Mucosa of stomach (tissue), 1 donor: Measurements from ENCODE around the gene NFIA.

Source experiments
- H3K27me3 ChIP-seq: one replicate; pipeline ENCODE4 v1.7.0; 2013; ENCODE audit warnings: mild to moderate bottlenecking, low read length; ENCODE audit not compliant: control insufficient read depth, insufficient read depth
- H3K36me3 ChIP-seq: one replicate; pipeline ENCODE4 v1.7.0; 2013; ENCODE audit warnings: low read length; ENCODE audit not compliant: control insufficient read depth, insufficient read depth
- H3K4me1 ChIP-seq: one replicate; pipeline ENCODE4 v1.7.0; 2013; ENCODE audit warnings: mild to moderate bottlenecking, low read length; ENCODE audit not compliant: control insufficient read depth, insufficient read depth
- H3K4me3 ChIP-seq: one replicate; pipeline ENCODE4 v1.7.0; 2013; ENCODE audit warnings: low read length
- H3K9ac ChIP-seq: one replicate; pipeline ENCODE4 v1.7.0; 2013; ENCODE audit warnings: mild to moderate bottlenecking, low read length, moderate library complexity
- H3K9me3 ChIP-seq: one replicate; pipeline ENCODE4 v1.7.0; 2013; ENCODE audit warnings: mild to moderate bottlenecking, low read length, moderate library complexity; ENCODE audit not compliant: control insufficient read depth
- donor health status: Pancreatic carcinoma.

Gene NFIA

DNA sequence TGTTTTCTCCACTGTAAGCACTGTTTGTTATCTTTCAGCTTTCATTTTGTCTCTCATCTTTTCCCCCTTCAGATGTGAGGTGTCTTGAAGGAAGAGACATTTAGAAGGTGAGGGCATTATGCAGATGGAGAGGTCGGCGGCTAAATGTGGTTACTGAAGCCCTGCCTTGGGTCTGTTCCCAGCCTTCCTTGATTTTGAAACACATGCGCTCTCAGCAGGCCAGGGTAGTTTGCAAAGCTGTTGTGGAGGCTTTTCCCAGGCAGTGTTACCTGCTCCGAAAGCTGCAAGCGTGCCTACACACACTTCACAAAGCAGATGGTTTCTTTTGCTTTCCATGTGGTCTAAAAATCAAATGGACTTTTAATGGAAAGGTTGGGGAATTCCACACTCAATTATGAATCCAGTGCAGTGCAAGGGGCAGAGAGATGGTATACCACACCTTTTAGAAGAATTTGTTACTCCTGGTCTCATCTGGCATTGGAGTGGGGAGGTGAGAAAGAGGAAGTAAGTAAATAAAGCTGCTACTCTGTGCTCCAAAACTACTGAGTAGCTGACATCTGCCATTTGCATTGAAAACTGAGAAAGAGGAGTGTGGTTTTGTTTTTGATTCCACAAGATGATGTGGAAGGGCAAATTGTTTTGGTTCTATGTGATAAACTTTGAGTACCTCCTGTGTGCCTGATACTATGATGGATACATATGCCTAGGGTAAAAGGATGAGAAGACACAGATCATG lies 91.9 kb downstream of the NFIA start:
- Histone ChIP-seq H3K9me3 (no peaks in the 10 kb centered on the region), H3K4me1 (peaks cover 18% of the 10 kb centered on the region), H3K36me3 (no peaks in the 10 kb centered on the region), H3K27me3 (no peaks in the 10 kb centered on the region), H3K9ac (no peak overlapping the region), H3K4me3 (no peak overlapping the region)

DNA sequence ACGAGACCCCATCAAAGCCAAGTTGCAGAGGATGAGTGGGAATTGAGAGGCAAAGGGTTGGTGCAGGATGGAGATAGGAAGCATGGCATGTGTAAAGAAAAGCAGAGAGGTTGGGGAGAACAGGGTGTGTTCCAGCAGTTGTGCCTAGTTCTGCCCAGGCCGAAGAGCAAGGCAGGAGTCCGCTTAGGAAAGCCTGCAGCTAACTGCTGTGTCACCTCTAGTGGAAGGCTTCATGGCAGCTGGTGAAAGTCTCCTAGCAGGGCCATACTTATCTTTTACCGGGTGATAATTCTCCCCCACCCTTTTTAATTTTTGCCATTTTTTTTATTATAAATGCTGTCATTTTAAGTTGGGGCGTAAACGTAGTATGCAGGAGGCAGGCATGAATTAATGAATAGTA lies 93.6 kb downstream of the NFIA start:
- Histone ChIP-seq H3K9ac (no peak overlapping the region), H3K9me3 (no peaks in the 10 kb centered on the region), H3K4me1 (peaks cover 12% of the 10 kb centered on the region), H3K36me3 (no peaks in the 10 kb centered on the region), H3K4me3 (no peak overlapping the region), H3K27me3 (no peaks in the 10 kb centered on the region)

DNA sequence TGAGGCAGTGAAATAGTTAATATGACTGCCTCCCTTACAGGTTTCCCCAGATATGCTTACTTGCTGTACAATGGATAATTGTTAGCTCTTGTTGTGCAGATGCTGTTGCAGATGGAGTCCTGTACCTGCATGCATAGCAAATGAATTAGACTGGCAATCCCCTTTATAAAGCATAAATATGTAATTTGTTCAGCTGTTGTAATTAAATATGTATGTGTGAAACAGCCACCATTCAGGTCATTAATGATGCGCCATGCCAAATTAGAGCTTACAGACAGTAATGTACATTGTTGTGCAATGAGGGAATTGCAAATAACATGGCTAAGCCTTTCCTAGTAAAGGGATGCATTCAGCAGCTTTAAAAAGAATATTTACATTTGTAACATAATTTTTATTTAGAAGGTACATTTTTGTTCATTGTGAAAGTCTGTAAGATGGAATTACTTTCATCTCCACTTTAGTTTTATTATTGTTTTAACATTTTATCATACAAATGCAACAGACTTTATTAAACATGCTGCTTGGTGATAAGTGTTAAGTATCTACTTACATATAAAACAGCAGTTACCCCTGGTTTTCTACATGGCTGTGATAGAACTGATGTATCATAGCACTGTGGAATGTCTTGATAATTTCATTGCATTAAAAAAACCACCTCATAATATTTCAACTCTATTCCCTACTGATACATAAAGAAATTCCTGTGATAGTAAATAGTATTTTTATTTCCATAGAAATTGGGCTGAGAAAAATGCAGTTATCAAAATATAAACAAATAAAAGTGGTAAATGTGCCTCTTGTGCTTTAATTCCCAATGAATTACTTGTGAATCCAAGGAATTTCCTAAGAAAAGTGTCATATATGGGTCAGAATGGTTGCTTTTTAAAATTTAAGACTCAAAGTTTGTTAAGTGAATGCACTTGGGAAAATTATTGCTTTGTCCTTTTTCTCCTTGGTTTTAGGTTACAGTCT lies 99.0 kb downstream of the NFIA start:
- Histone ChIP-seq H3K4me3 (no peak overlapping the region), H3K36me3 (no peaks in the 10 kb centered on the region), H3K27me3 (no peaks in the 10 kb centered on the region), H3K9ac (no peak overlapping the region), H3K9me3 (no peaks in the 10 kb centered on the region), H3K4me1 (peaks cover 27% of the 10 kb centered on the region)

DNA sequence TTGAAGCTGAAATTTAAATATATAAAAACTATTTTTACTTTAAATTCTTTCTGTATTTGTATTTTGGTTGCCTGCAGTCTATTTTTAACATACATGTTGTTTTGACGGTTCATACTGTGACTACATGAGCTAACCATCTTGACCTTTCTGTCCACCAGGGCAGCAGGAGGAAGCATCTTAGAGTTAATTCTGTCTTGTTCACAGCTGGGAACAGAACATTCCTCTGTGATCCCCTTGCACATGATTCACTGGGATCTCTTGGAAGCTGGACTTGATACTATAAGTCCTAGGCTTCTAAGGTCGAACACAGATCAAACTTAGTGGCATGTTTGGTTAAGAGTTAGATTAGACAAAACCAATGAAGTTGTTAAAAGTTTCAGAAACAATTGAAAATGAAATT lies 99.7 kb downstream of the NFIA start:
- Histone ChIP-seq H3K27me3 (no peaks in the 10 kb centered on the region), H3K36me3 (no peaks in the 10 kb centered on the region), H3K9me3 (no peaks in the 10 kb centered on the region), H3K9ac (no peak overlapping the region), H3K4me1 (peaks cover 27% of the 10 kb centered on the region), H3K4me3 (no peak overlapping the region)

DNA sequence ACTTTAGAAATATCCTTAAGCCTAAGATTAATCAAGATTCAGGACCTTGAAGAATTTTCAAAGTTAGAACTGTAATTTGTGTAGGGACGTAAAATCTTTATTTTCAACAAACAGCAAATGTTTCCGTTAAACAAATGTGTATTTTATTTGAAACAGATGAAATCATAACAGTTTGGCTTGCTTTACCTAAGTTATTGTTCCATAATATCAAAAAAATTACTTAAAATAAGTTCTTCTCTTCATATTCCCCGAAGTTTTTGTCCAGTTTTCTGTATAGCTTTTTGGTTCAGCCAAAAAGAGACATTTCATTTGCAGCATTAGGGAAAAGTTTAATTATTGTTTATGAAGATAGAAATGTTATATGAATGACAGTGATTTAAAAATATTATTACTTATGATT lies 100.1 kb downstream of the NFIA start:
- Histone ChIP-seq H3K9me3 (no peaks in the 10 kb centered on the region), H3K4me3 (no peak overlapping the region), H3K36me3 (no peaks in the 10 kb centered on the region), H3K27me3 (no peaks in the 10 kb centered on the region), H3K9ac (no peak overlapping the region), H3K4me1 (peaks cover 27% of the 10 kb centered on the region)

GRCh38 chr1:61183471-61184039 lies 101.2 kb downstream of the NFIA start:
- Histone ChIP-seq H3K36me3 (no peaks in the 10 kb centered on the region), H3K4me3 (peak overlapping the region; percentile 78), H3K27me3 (no peaks in the 10 kb centered on the region), H3K9ac (peak overlapping the region; percentile 81), H3K9me3 (no peaks in the 10 kb centered on the region), H3K4me1 (peaks cover 27% of the 10 kb centered on the region)

- Histone ChIP-seq H3K36me3 (no peaks in the 10 kb centered on the region), H3K9me3 (no peaks in the 10 kb centered on the region), H3K4me3 (peak overlapping the region; percentile 78), H3K9ac (peak overlapping the region; percentile 81), H3K4me1 (peaks cover 21% of the 10 kb centered on the region), H3K27me3 (no peaks in the 10 kb centered on the region)
These were observed 101.8 kb downstream of the NFIA start for GRCh38 chr1:61184040-61184713.

DNA sequence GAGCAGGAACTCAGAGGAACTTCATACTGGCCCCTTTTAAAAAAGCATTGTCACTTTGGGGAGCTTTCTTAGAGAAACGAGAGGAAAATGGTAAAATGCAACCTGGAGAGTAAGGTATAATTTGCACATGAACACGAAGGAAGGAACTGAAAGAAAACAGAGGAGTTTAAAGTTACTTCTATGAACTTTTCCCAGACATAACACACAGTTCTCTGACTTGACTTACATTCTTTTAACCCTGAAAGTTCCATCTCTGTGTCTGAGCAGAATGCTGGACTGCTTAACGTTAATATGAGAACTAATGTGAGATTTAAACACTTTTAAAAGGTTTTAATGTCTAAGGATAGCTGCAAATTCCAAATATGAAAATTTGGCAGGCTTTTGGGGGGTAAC lies 102.3 kb downstream of the NFIA start:
- H3K4me1 ChIP-seq, result peaks cover 16% of the 10 kb centered on the region
- H3K27me3 ChIP-seq, result no peaks in the 10 kb centered on the region
- no peaks in the 10 kb centered on the region for H3K9me3 ChIP-seq
- no peaks in the 10 kb centered on the region for H3K36me3 ChIP-seq
- peak overlapping the region; percentile 59 for H3K9ac ChIP-seq
- H3K4me3 ChIP-seq, result peak overlapping the region; percentile 78

DNA sequence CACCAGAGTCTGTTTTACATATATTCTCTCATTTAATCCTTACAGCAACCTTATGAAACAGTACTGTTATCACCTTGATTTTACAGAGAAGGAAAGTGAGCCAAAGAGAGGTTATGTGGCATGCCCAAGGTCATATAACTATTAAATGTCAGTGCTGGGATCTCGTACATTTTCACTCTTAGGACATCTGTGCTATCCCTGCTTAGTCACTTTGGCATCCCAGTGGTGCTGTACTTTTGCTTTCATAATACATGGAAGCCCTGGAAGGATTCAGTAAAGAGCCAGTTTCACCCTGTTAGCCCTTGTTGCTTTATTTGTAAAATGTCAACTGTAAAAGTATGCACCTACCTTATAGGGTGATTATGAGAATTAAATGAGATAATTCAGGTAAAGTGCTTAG lies 104.4 kb downstream of the NFIA start:
- H3K4me1 ChIP-seq, result peaks cover 16% of the 10 kb centered on the region

GRCh38 chr1:61187352-61188086 lies 105.2 kb downstream of the NFIA start:
- Histone ChIP-seq H3K4me3 (no peak overlapping the region), H3K9me3 (no peaks in the 10 kb centered on the region), H3K27me3 (no peaks in the 10 kb centered on the region), H3K36me3 (no peaks in the 10 kb centered on the region), H3K4me1 (peaks cover 16% of the 10 kb centered on the region), H3K9ac (no peak overlapping the region)

More for the DNA sequence above, 104.4 kb downstream of the NFIA start:
- Histone ChIP-seq H3K27me3 (no peaks in the 10 kb centered on the region), H3K9me3 (no peaks in the 10 kb centered on the region), H3K36me3 (no peaks in the 10 kb centered on the region), H3K9ac (no peak overlapping the region), H3K4me3 (no peak overlapping the region)

- no peak overlapping the region for H3K4me3 ChIP-seq
- H3K27me3 ChIP-seq, result no peaks in the 10 kb centered on the region
- peaks cover 1% of the 10 kb centered on the region for H3K4me1 ChIP-seq
- no peaks in the 10 kb centered on the region for H3K36me3 ChIP-seq
- no peak overlapping the region for H3K9ac ChIP-seq
- no peaks in the 10 kb centered on the region for H3K9me3 ChIP-seq
These were observed 107.8 kb downstream of the NFIA start for GRCh38 chr1:61190153-61190552.
